ENCODE measurements around the gene CPT1A.

Gene CPT1A

GRCh38 chr11:68770781-68771180, 70.9 kb downstream of the CPT1A start:
- H3K4me3 ChIP-seq (ENCODE audit: low read depth in 1 of 2, low read length in 1 of 2): no peak overlapping the region
- TF ChIP-seq, protein P1, sequence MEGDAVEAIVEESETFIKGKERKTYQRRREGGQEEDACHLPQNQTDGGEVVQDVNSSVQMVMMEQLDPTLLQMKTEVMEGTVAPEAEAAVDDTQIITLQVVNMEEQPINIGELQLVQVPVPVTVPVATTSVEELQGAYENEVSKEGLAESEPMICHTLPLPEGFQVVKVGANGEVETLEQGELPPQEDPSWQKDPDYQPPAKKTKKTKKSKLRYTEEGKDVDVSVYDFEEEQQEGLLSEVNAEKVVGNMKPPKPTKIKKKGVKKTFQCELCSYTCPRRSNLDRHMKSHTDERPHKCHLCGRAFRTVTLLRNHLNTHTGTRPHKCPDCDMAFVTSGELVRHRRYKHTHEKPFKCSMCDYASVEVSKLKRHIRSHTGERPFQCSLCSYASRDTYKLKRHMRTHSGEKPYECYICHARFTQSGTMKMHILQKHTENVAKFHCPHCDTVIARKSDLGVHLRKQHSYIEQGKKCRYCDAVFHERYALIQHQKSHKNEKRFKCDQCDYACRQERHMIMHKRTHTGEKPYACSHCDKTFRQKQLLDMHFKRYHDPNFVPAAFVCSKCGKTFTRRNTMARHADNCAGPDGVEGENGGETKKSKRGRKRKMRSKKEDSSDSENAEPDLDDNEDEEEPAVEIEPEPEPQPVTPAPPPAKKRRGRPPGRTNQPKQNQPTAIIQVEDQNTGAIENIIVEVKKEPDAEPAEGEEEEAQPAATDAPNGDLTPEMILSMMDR (IDR thresholded peaks at IDR 0.05): no peak
- H3K9me3 ChIP-seq: no peaks in the 10 kb centered on the region
- H3K4me1 ChIP-seq (ENCODE audit: control insufficient read depth in 1 of 2, insufficient read depth in 1 of 2, low read depth in 1 of 2, low read length in 1 of 2): peaks cover 20 to 21% of the 10 kb centered on the region in 2 experiments
- H3K27me3 ChIP-seq: no peaks in the 10 kb centered on the region
- no peak overlapping the region for H3K27ac ChIP-seq
- H3K36me3 ChIP-seq: peaks cover 62% of the 10 kb centered on the region

DNA sequence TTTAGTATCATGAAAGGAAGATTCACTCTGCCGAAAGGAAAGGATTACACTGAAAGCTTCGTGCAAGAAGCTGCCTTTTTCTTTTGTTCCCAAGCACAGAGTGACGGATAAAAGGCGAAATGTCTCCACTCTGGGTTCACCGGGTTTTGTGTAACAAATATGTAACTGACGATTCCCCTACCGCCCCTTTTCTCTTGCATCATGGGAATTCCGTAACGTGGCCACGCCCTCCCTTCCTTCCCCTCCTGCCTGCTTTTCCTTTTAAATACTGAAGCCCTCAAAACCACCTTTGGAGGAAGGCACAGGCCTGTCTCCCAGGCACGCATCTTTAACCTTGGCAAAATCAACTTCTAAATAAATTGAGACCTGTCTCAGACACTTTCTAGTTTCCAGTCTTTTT, 74.0 kb downstream of the CPT1A start:
- H3K27ac ChIP-seq: peak overlapping the region; percentile 83
- H3K4me3 ChIP-seq (ENCODE audit: low read depth in 1 of 2, low read length in 1 of 2): peak overlapping the region; percentile 57 to 59
- H3K27me3 ChIP-seq: no peaks in the 10 kb centered on the region
- peaks cover 31% of the 10 kb centered on the region for H3K36me3 ChIP-seq
- peaks cover 49 to 52% of the 10 kb centered on the region in 2 experiments for H3K4me1 ChIP-seq (ENCODE audit: control insufficient read depth in 1 of 2, insufficient read depth in 1 of 2, low read depth in 1 of 2, low read length in 1 of 2)
- TF ChIP-seq, protein P1 (IDR thresholded peaks at IDR 0.05): no peak
- no peaks in the 10 kb centered on the region for H3K9me3 ChIP-seq

DNA sequence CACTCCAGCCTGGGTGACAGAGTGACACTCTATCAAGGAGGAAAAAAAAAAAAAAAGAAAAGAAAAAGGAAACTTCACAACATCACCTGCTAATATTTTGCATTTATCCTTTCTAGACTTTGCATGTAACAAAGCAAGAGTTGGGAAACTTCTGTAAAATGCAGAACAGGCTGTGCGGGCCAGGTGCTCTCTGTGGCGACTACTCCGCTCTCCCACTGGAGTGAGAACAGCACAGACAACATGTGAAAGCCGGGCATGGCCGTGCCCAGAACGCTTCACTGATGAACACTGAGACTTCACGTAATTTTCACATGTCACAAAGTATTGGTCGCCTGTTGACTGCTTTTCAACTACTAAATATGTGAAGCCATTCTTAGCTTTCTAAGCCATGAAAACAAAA, 74.9 kb downstream of the CPT1A start:
- TF ChIP-seq, protein P1 (IDR thresholded peaks at IDR 0.05): no peak
- H3K9me3 ChIP-seq: no peaks in the 10 kb centered on the region
- H3K4me1 ChIP-seq (ENCODE audit: control insufficient read depth in 1 of 2, insufficient read depth in 1 of 2, low read depth in 1 of 2, low read length in 1 of 2): peaks cover 58 to 61% of the 10 kb centered on the region in 2 experiments
- peak overlapping the region; percentile 57 to 59 for H3K4me3 ChIP-seq (ENCODE audit: low read depth in 1 of 2, low read length in 1 of 2)
- peaks cover 22% of the 10 kb centered on the region for H3K36me3 ChIP-seq
- H3K27me3 ChIP-seq: no peaks in the 10 kb centered on the region
- peak overlapping the region; percentile 83 for H3K27ac ChIP-seq

- TF ChIP-seq, protein P1 (IDR thresholded peaks at IDR 0.05): no peak
- no peak overlapping the region for H3K4me3 ChIP-seq (ENCODE audit: low read depth in 1 of 2, low read length in 1 of 2)
Observed at GRCh38 chr11:68764746-68765145, 77.0 kb downstream of the CPT1A start.

DNA sequence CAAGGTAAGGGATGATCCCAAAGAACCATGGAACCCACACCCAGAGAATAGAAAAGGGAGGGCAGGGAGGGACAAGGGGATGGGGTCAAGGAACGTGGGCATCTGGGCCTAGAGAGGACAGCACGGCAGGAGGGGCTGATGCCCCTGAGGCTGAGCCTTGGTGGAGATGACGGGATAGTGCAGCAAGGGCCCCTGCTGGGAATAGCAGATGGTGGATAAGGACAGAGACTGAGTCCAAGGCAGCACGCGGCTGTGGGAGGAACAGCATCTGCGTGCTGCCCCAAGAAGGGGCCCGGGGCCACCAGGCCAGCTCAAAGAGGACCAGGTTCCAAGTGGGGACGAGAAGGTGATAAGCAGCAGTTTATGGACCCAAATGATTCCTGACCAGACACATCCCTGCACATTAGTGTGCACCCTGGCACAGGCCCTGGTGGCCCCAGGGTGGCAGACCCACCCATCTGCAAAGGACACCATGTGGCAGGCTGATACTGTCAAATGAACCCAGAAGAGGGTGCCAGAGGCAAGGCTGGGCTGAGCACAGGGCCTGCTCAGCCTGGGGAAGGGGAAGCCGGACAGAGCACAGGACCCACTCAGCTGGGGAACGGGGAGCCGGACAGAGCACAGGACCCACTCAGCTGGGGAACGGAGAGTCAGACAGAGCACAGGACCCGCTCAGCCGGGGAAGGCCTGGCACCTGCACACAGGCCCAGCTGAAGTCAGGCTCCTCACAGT, 77.6 kb downstream of the CPT1A start:
- TF ChIP-seq, protein P1 (IDR thresholded peaks at IDR 0.05): no peak
- Histone ChIP-seq H3K27me3 (no peaks in the 10 kb centered on the region), H3K4me3 (ENCODE audit: low read depth in 1 of 2, low read length in 1 of 2) (no peak overlapping the region), H3K36me3 (peaks cover 12% of the 10 kb centered on the region), H3K9me3 (no peaks in the 10 kb centered on the region), H3K4me1 (ENCODE audit: control insufficient read depth in 1 of 2, insufficient read depth in 1 of 2, low read depth in 1 of 2, low read length in 1 of 2) (peaks cover 59 to 62% of the 10 kb centered on the region in 2 experiments), H3K27ac (peak overlapping the region; percentile 83)

More at GRCh38 chr11:68764746-68765145, 77.0 kb downstream of the CPT1A start:
- peaks cover 59 to 62% of the 10 kb centered on the region in 2 experiments for H3K4me1 ChIP-seq (ENCODE audit: control insufficient read depth in 1 of 2, insufficient read depth in 1 of 2, low read depth in 1 of 2, low read length in 1 of 2)
- H3K27ac ChIP-seq: peak overlapping the region; percentile 83
- no peaks in the 10 kb centered on the region for H3K27me3 ChIP-seq
- no peaks in the 10 kb centered on the region for H3K9me3 ChIP-seq
- peaks cover 13% of the 10 kb centered on the region for H3K36me3 ChIP-seq

All from neutrophil (primary cell).